Colonic mucosa (tissue), 4 donors: ENCODE measurements around the gene FRAT1. TPM values are rescaled to one million over a fixed set of nuclear protein-coding genes. Genes with fewer than 3 reads are reported as not detected.

Experiments used
- DNase-seq: peaks from one replicate; pipeline ENCODE4 v3.0.0-alpha.2; 2020
- H3K27ac ChIP-seq: fragments of 200-600 bp; one replicate; pipeline ENCODE4 v1.8.0; 2021
- H3K27me3 ChIP-seq: fragments of 200-600 bp; one replicate; pipeline ENCODE4 v1.8.0; 2021
- H3K36me3 ChIP-seq: fragments of 200-600 bp; one replicate; pipeline ENCODE4 v1.8.0; 2021
- H3K4me1 ChIP-seq: fragments of 200-600 bp; one replicate; pipeline ENCODE4 v1.8.0; 2021; ENCODE audit warnings: mild to moderate bottlenecking
- H3K4me3 ChIP-seq: fragments of 200-600 bp; one replicate; pipeline ENCODE4 v1.8.0; 2021
- H3K9ac ChIP-seq, 2 donors: one replicate each; pipeline ENCODE4 v1.7.0; 2013; ENCODE audit warnings: control low read depth in 2 of 2, low read depth in 2 of 2, low read length in 2 of 2
- H3K9me3 ChIP-seq: fragments of 200-600 bp; one replicate; pipeline ENCODE4 v1.8.0; 2021
- intact Hi-C: fragments of 100-400 bp; cut with DNase I; formaldehyde crosslinking; loops from one replicate; pipeline ENCODE4 v1.14.1; 2022
- total RNA-seq, 2 donors: library from RNA; stranded (reverse); fragmentation: NEBNext Ultra II Directional in 1 of 2; extraction: Animal tissue kit (Norgen Biotek cat#: 25700) in 1 of 2; gene quantifications; one replicate each; pipeline ENCODE4 v1.2.1, GENCODE V29; 2021
- TF ChIP-seq, protein P1 (sequence below): fragments of 200-600 bp; IDR thresholded peaks from one replicate; pipeline ENCODE4 v1.8.0; 2022; ENCODE audit warnings: antibody characterized with exemption, mild to moderate bottlenecking
- donor health status: healthy.
- donor health status: DM: no; HTN: no; CAD: no.
- donor health status: DM: no; HTN: no; CAD: no.

FRAT1 gene
- total RNA-seq, 2 donors from 2014 or later, result 5.0 to 6.1 TPM

- no peak overlapping the region for H3K4me3 ChIP-seq
- H3K36me3 ChIP-seq, result no peaks in the 10 kb centered on the region
- no peaks in the 10 kb centered on the region for H3K9me3 ChIP-seq
- TF ChIP-seq, protein P1, sequence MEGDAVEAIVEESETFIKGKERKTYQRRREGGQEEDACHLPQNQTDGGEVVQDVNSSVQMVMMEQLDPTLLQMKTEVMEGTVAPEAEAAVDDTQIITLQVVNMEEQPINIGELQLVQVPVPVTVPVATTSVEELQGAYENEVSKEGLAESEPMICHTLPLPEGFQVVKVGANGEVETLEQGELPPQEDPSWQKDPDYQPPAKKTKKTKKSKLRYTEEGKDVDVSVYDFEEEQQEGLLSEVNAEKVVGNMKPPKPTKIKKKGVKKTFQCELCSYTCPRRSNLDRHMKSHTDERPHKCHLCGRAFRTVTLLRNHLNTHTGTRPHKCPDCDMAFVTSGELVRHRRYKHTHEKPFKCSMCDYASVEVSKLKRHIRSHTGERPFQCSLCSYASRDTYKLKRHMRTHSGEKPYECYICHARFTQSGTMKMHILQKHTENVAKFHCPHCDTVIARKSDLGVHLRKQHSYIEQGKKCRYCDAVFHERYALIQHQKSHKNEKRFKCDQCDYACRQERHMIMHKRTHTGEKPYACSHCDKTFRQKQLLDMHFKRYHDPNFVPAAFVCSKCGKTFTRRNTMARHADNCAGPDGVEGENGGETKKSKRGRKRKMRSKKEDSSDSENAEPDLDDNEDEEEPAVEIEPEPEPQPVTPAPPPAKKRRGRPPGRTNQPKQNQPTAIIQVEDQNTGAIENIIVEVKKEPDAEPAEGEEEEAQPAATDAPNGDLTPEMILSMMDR, result no peak
- DNase-seq, result no peak
- H3K9ac ChIP-seq, result no peak overlapping the region
- intact Hi-C loops, result no loop called here
- no peak overlapping the region for H3K27ac ChIP-seq
- no peaks in the 10 kb centered on the region for H3K27me3 ChIP-seq
- no peaks in the 10 kb centered on the region for H3K4me1 ChIP-seq
Measured at GRCh38 chr10:97302088-97302791, 16.8 kb upstream of the FRAT1 start.

GRCh38 chr10:97307441-97307840 lies 11.6 kb upstream of the FRAT1 start:
- no peak for DNase-seq
- Histone ChIP-seq H3K36me3 (no peaks in the 10 kb centered on the region), H3K4me1 (no peaks in the 10 kb centered on the region), H3K9me3 (no peaks in the 10 kb centered on the region), H3K4me3 (no peak overlapping the region), H3K27ac (no peak overlapping the region), H3K9ac (no peak overlapping the region), H3K27me3 (no peaks in the 10 kb centered on the region)
- intact Hi-C loops, result no loop called here
- TF ChIP-seq, protein P1, result no peak

- H3K36me3 ChIP-seq, result no peaks in the 10 kb centered on the region
- H3K9ac ChIP-seq, result no peak overlapping the region
- TF ChIP-seq, protein P1, result no peak
Measured at GRCh38 chr10:97307866-97308780, 10.9 kb upstream of the FRAT1 start.

DNA sequence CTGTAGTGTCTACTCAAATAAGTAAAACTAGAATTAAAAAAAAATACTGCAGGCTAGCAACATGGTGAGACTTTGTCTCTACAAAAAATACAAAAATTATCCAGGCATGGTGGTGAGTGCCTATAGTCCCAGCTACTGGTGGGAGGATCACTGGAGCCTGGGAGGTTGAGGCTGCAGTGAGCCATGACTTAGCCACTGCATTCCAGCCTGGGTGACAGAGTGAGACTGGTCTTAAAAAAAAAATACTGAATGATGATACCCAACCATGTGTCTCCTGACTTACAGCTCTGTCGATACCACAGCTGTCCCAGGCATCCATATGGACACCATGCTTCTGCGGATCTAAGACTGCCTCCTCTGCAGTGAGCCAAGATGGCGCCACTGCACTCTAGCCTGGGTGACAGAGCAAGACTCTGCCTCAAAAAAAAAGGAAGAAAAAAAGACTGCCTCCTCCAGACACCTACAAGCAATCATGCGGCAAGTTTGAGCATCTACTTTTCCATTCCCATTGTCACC lies 7.9 kb upstream of the FRAT1 start:
- H3K4me1 ChIP-seq, result no peaks in the 10 kb centered on the region
- TF ChIP-seq, protein P1, result no peak
- intact Hi-C loops, result no loop called here
- H3K4me3 ChIP-seq, result no peak overlapping the region
- H3K27ac ChIP-seq, result no peak overlapping the region
- no peak for DNase-seq
- no peak overlapping the region for H3K9ac ChIP-seq
- H3K9me3 ChIP-seq, result no peaks in the 10 kb centered on the region
- no peaks in the 10 kb centered on the region for H3K27me3 ChIP-seq
- no peaks in the 10 kb centered on the region for H3K36me3 ChIP-seq

More at GRCh38 chr10:97307866-97308780, 10.9 kb upstream of the FRAT1 start:
- Histone ChIP-seq H3K9me3 (no peaks in the 10 kb centered on the region), H3K4me3 (no peak overlapping the region), H3K27me3 (no peaks in the 10 kb centered on the region), H3K4me1 (no peaks in the 10 kb centered on the region), H3K27ac (no peak overlapping the region)
- no peak for DNase-seq
- intact Hi-C loops, result no loop called here

DNA sequence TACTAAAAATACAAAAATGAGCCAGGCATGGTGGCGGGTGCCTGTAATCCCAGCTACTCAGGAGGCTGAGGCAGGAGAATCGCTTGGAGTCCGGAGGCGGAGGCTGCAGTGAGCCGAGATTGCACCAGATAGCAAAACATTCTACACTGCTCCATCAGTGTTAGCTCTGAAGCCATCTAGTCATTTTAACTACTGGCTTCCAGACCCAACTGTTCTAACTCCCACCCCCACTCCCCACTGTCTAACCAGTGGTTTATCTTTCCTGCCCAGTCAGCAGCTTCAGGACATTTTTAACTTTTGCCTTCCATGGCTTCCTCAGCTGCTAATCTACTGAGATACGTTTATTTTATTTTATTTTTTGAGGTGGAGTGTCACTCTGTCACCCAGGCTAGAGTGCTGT lies 6.2 kb upstream of the FRAT1 start:
- DNase-seq, result no peak
- Histone ChIP-seq H3K27me3 (no peaks in the 10 kb centered on the region), H3K4me1 (no peaks in the 10 kb centered on the region), H3K4me3 (no peak overlapping the region), H3K27ac (no peak overlapping the region), H3K9me3 (no peaks in the 10 kb centered on the region), H3K36me3 (no peaks in the 10 kb centered on the region), H3K9ac (no peak overlapping the region)
- TF ChIP-seq, protein P1, result no peak
- intact Hi-C loops, result no loop called here
